IMR-90 (cell line): ENCODE data around the gene PNMA8B. TPM values are rescaled to one million over a fixed set of nuclear protein-coding genes. Genes with fewer than 3 reads are reported as not detected.
A peak's percentile ranks its signal among the peaks of the same experiment; 100 is the strongest.

Source experiments
- ATAC-seq: fragments of 200-7000 bp; cut with Tn5 transposase; 2 replicates; pipeline ENCODE4 v1.9.1; 2020; ENCODE audit warnings: low read depth, mild to moderate bottlenecking, moderate library complexity
- BruUV-seq: library from RNA; stranded (reverse); fragments of 400-500 nt; replicated peaks from 2 replicates; lab custom pipeline; 2021; lab: Mats Ljungman, UMichigan
- CTCF ChIA-PET: fragments of 300-600 bp; formaldehyde crosslinking; extraction: SDS; loops from one replicate; lab custom pipeline; 2021; ENCODE audit warnings: antibody characterized with exemption; lab: Yijun Ruan, JAX
- POLR2A ChIA-PET: fragments of 300-600 bp; sonication (Branson Sonifier 250); formaldehyde crosslinking; loops from one replicate; lab custom pipeline; 2022; ENCODE audit warnings: antibody characterized with exemption; ENCODE audit not compliant: unreplicated experiment; lab: Charles Lee
- DNase-seq: peaks from one replicate; pipeline ENCODE4 v3.0.0; 2013
- H2AFZ ChIP-seq: replicated peaks from 2 replicates; pipeline ENCODE3; 2013; ENCODE audit warnings: low read length, mild to moderate bottlenecking; ENCODE audit not compliant: poor library complexity
- H2AK5ac ChIP-seq: 2 replicates; pipeline ENCODE4 v1.6.1; 2013; ENCODE audit warnings: low read depth, low read length, inconsistent platforms
- H2AK9ac ChIP-seq: replicated peaks from 2 replicates; pipeline ENCODE3; 2013; ENCODE audit warnings: mild to moderate bottlenecking, low read depth, low read length, moderate library complexity; ENCODE audit not compliant: poor library complexity
- H2BK120ac ChIP-seq: 2 replicates; pipeline ENCODE4 v1.6.1; 2013; ENCODE audit warnings: low read depth, low read length, inconsistent platforms
- H2BK15ac ChIP-seq: 3 replicates; pipeline ENCODE4 v1.6.1; 2013; ENCODE audit warnings: low read depth, low read length, inconsistent platforms
- H2BK20ac ChIP-seq: 2 replicates; pipeline ENCODE4 v1.6.1; 2013; ENCODE audit warnings: low read depth, mild to moderate bottlenecking, inconsistent platforms, low read length, moderate library complexity
- H2BK5ac ChIP-seq: 2 replicates; pipeline ENCODE4 v1.6.1; 2013; ENCODE audit warnings: mild to moderate bottlenecking, low read depth, low read length, inconsistent platforms; ENCODE audit not compliant: poor library complexity, severe bottlenecking
- H3K14ac ChIP-seq: replicated peaks from 2 replicates; pipeline ENCODE4 v1.6.1; 2013; ENCODE audit warnings: low read depth, low read length, inconsistent platforms
- H3K18ac ChIP-seq: 2 replicates; pipeline ENCODE4 v1.6.1; 2013; ENCODE audit warnings: low read depth, low read length, control low read depth
- H3K23ac ChIP-seq: 2 replicates; pipeline ENCODE4 v1.6.1; 2013; ENCODE audit warnings: low read depth, low read length, inconsistent platforms
- H3K27ac ChIP-seq: 2 replicates; pipeline ENCODE4 v1.5.1; 2013; ENCODE audit warnings: mild to moderate bottlenecking, control low read depth, low read length; ENCODE audit not compliant: insufficient read depth
- H3K27me3 ChIP-seq: 2 replicates; pipeline ENCODE4 v1.6.1; 2013; ENCODE audit warnings: low read length; ENCODE audit not compliant: control insufficient read depth, insufficient read depth
- H3K36me3 ChIP-seq: 2 replicates; pipeline ENCODE4 v1.6.1; 2013; ENCODE audit warnings: low read length, mixed read lengths; ENCODE audit not compliant: control insufficient read depth, insufficient read depth
- H3K4ac ChIP-seq: 2 replicates; pipeline ENCODE4 v1.6.1; 2013; ENCODE audit warnings: low read depth, low read length, inconsistent platforms
- H3K4me1 ChIP-seq: 2 replicates; pipeline ENCODE4 v1.6.1; 2013; ENCODE audit warnings: low read length, mixed read lengths; ENCODE audit not compliant: control insufficient read depth, insufficient read depth
- H3K4me2 ChIP-seq: 2 replicates; pipeline ENCODE4 v1.6.1; 2013; ENCODE audit warnings: low read depth, mild to moderate bottlenecking, control low read depth, low read length, moderate library complexity
- H3K4me3 ChIP-seq: 2 replicates; pipeline ENCODE4 v1.5.1; 2013; ENCODE audit warnings: low read depth, mild to moderate bottlenecking, control low read depth, low read length, moderate library complexity; ENCODE audit not compliant: insufficient read depth
- H3K56ac ChIP-seq: 2 replicates; pipeline ENCODE4 v1.6.1; 2013; ENCODE audit warnings: low read length, inconsistent platforms; ENCODE audit not compliant: insufficient read depth; ENCODE audit errors: extremely low read depth
- H3K79me1 ChIP-seq, 2 experiments: 2 replicates each; pipeline ENCODE4 v1.6.1; 2013; ENCODE audit warnings: low read length in 2 of 2, inconsistent platforms in 1 of 2, low read depth in 1 of 2
- H3K9ac ChIP-seq: 2 replicates; pipeline ENCODE4 v1.6.1; 2013; ENCODE audit warnings: low read depth, low read length, control low read depth
- H3K9me1 ChIP-seq: 2 replicates; pipeline ENCODE4 v1.6.1; 2013; ENCODE audit warnings: low read length, inconsistent platforms; ENCODE audit not compliant: insufficient read depth
- H3K9me3 ChIP-seq: 2 replicates; pipeline ENCODE4 v1.6.1; 2013; ENCODE audit warnings: low read length; ENCODE audit not compliant: control insufficient read depth, insufficient read depth
- H4K20me1 ChIP-seq: 2 replicates; pipeline ENCODE4 v1.6.1; 2013; ENCODE audit warnings: low read length, inconsistent platforms; ENCODE audit not compliant: insufficient read depth
- H4K5ac ChIP-seq: 2 replicates; pipeline ENCODE4 v1.6.1; 2013; ENCODE audit warnings: mild to moderate bottlenecking, low read depth, low read length, control low read depth
- H4K8ac ChIP-seq, 2 experiments: 2 replicates each; pipeline ENCODE4 v1.6.1; 2013; ENCODE audit warnings: low read depth in 2 of 2, low read length in 2 of 2, control low read depth in 1 of 2, inconsistent platforms in 1 of 2
- H4K91ac ChIP-seq: 2 replicates; pipeline ENCODE4 v1.6.1; 2013; ENCODE audit warnings: low read depth, low read length, inconsistent platforms; ENCODE audit not compliant: insufficient read depth
- CEBPB ChIP-seq: IDR thresholded peaks from 2 replicates; pipeline ENCODE4 v1.6.1; 2012; ENCODE audit warnings: low read depth, low read length, improper control_type of control experiment
- CHD1 ChIP-seq: IDR thresholded peaks from 2 replicates; pipeline ENCODE4 v1.6.1; 2012; ENCODE audit warnings: low read depth, low read length, improper control_type of control experiment
- CTCF ChIP-seq: conservative IDR thresholded peaks from 2 replicates; pipeline ENCODE4 v1.5.1; 2012; ENCODE audit warnings: mild to moderate bottlenecking, low read depth, low read length, improper control_type of control experiment
- MAZ ChIP-seq: IDR thresholded peaks from 2 replicates; pipeline ENCODE4 v1.6.1; 2012; ENCODE audit warnings: low read depth, mild to moderate bottlenecking, low read length, improper control_type of control experiment, moderate library complexity, borderline replicate concordance
- NFE2L2 ChIP-seq: fragments of 150-350 bp; IDR thresholded peaks from 2 replicates; pipeline ENCODE4 v1.6.1; 2016; ENCODE audit warnings: low read depth, mild to moderate bottlenecking, low read length
- POLR2A ChIP-seq: IDR thresholded peaks from 2 replicates; pipeline ENCODE4 v1.6.1; 2012; ENCODE audit warnings: mild to moderate bottlenecking, low read depth, low read length
- RFX5 ChIP-seq: IDR thresholded peaks from 2 replicates; pipeline ENCODE4 v1.8.0; 2012; ENCODE audit warnings: low read depth, mild to moderate bottlenecking, low read length, moderate library complexity
- SMC3 ChIP-seq: fragments of 150-350 bp; IDR thresholded peaks from 2 replicates; pipeline ENCODE4 v1.6.1; 2016; ENCODE audit warnings: low read depth, mild to moderate bottlenecking, antibody characterized with exemption, low read length, moderate library complexity
- WGBS, 2 experiments: methylation state at CpG; one replicate each; pipeline versions ENCODE4 v1.1.5 to v1.1.7; 2013; ENCODE audit warnings: missing lambda C conversion rate in 2 of 2; ENCODE audit not compliant: insufficient read length in 1 of 2; ENCODE audit errors: extremely low coverage in 2 of 2; 5-methylcytosine and 5-hydroxymethylcytosine counted together
- dilution Hi-C: fragments of 300-500 bp; cut with HindIII; formaldehyde crosslinking; loops from one replicate; pipeline ENCODE4 v1.14.3; 2018; ENCODE audit warnings: low sequenced_read_pairs; ENCODE audit not compliant: unreplicated experiment
- in situ Hi-C: fragments of 300-500 bp; cut with MboI; formaldehyde crosslinking; loops from 3 replicates; pipeline ENCODE4 v1.14.3; 2019; ENCODE audit warnings: low sequenced_read_pairs, inconsistent platforms, mixed read lengths
- intact Hi-C: fragments of 100-400 bp; cut with micrococcal nuclease; formaldehyde crosslinking; loops from 2 replicates; pipeline ENCODE4 v1.10.0; 2022
- polyA plus RNA-seq, 3 experiments: library from polyadenylated mRNA; depleted of rRNA; stranded (reverse); fragments of >200 nt; gene quantifications; 2 replicates each; pipeline ENCODE4 v1.2.3, GENCODE V29; 2012; ENCODE audit warnings: low replicate concordance in 1 of 3
- total RNA-seq: library from RNA; depleted of rRNA; stranded (reverse); fragments of >200 nt; gene quantifications from 2 replicates; pipeline ENCODE4 v1.2.3, GENCODE V29; 2012
- TF ChIP-seq, protein P1 (sequence below): fragments of 150-350 bp; IDR thresholded peaks from 2 replicates; pipeline ENCODE4 v1.6.1; 2016; ENCODE audit warnings: low read depth, mild to moderate bottlenecking, low read length, moderate library complexity, borderline replicate concordance

The PNMA8B gene
- total and polyA plus RNA-seq, 2 of the 4 experiments (the other 2 are of a cell fraction), result 0.12 to 0.18 TPM

DNA sequence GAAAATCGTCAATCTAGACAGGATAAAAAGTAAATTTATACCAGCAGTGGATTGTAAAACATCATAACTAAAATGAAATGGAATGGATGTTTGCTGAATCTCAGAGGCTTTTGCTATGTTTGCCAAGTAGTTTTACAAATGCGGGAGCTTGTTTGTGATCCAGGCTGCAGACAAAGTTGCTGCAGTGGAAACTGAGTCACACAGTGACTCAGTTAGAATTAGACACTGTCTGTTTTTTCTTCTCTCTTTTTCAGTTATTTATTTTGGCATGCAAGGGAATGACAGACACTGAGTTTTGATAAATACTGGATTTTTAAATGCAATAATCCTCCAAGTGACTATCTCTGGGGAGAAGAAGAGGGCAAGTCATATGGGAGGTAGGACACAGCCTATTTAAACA lies 19.7 kb downstream of the PNMA8B start:
- no peak for ATAC-seq
- Histone ChIP-seq H3K4me3 (no peak overlapping the region), H2BK120ac (no peak overlapping the region), H2BK5ac (no peak overlapping the region), H4K8ac (no peak overlapping the region), H2AFZ (no peak overlapping the region), H3K4ac (no peak overlapping the region), H4K20me1 (no peaks in the 10 kb centered on the region), H3K27me3 (no peaks in the 10 kb centered on the region), H3K4me2 (no peak overlapping the region), H3K18ac (no peak overlapping the region), H3K56ac (no peak overlapping the region), H3K27ac (no peak overlapping the region), H3K14ac (no peak overlapping the region), H4K91ac (no peak overlapping the region), H2BK20ac (no peak overlapping the region), H2BK15ac (no peak overlapping the region), H3K9me1 (peaks cover 11% of the 10 kb centered on the region), H2AK9ac (no peak overlapping the region), H3K9me3 (no peaks in the 10 kb centered on the region), H4K5ac (no peak overlapping the region), H2AK5ac (no peak overlapping the region), H3K4me1 (peaks cover 9% of the 10 kb centered on the region), H3K9ac (no peak overlapping the region), H3K79me1 (no peaks in the 10 kb centered on the region), H3K23ac (no peak overlapping the region), H3K36me3 (no peaks in the 10 kb centered on the region)
- ChIA-PET CTCF (interaction anchor here (0.6 kb wide), 1 partner anchor 59 kb away, joined by 3 read pairs; no protein-coding TSS in a partner anchor), POLR2A (no interaction called here)
- in situ Hi-C loops, result no loop called here
- dilution Hi-C loops, result no loop called here
- no peak for TF ChIP-seq MAZ
- no peak for TF ChIP-seq CEBPB
- no peak for TF ChIP-seq CTCF
- no peak for TF ChIP-seq CHD1
- no peak for TF ChIP-seq RFX5
- TF ChIP-seq, protein P1, sequence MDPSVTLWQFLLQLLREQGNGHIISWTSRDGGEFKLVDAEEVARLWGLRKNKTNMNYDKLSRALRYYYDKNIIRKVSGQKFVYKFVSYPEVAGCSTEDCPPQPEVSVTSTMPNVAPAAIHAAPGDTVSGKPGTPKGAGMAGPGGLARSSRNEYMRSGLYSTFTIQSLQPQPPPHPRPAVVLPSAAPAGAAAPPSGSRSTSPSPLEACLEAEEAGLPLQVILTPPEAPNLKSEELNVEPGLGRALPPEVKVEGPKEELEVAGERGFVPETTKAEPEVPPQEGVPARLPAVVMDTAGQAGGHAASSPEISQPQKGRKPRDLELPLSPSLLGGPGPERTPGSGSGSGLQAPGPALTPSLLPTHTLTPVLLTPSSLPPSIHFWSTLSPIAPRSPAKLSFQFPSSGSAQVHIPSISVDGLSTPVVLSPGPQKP, result no peak
- TF ChIP-seq SMC3, result no peak
- no peak for TF ChIP-seq POLR2A
- no peak for TF ChIP-seq NFE2L2
- intact Hi-C loops, result no loop called here
- no CpG with 5 or more reads among the region's 2 CpGs for WGBS, 2 experiments
- no TSS peak for BruUV-seq
- peak; percentile 30 for DNase-seq
